HG03521 (cell line): ENCODE results near the gene SEMA3A.

Source experiments
- ATAC-seq: cut with Tn5 transposase; IDR thresholded peaks from one replicate; pipeline ENCODE4 v1.9.1; 2021; ENCODE audit warnings: mild to moderate bottlenecking, moderate library complexity; ENCODE audit not compliant: unreplicated experiment

The SEMA3A gene

GRCh38 chr7:83941300-83941699 is 253.3 kb downstream of the SEMA3A start:
- no peak for ATAC-seq

GRCh38 chr7:83937930-83938329 is 256.7 kb downstream of the SEMA3A start:
- no peak for ATAC-seq

GRCh38 chr7:83936056-83936708 is 258.4 kb downstream of the SEMA3A start:
- peak; percentile 77 for ATAC-seq

GRCh38 chr7:83934118-83934734 is 260.4 kb downstream of the SEMA3A start:
- ATAC-seq: no peak

GRCh38 chr7:83931968-83932367 is 262.6 kb downstream of the SEMA3A start:
- ATAC-seq: no peak

GRCh38 chr7:83930262-83930661 is 264.3 kb downstream of the SEMA3A start:
- no peak for ATAC-seq

- no peak for ATAC-seq
Observed at GRCh38 chr7:83925860-83926259, 268.7 kb downstream of the SEMA3A start.

GRCh38 chr7:83921941-83922607 is 272.5 kb downstream of the SEMA3A start:
- no peak for ATAC-seq

- ATAC-seq: no peak
Observed at GRCh38 chr7:83921271-83921940, 273.2 kb downstream of the SEMA3A start.

- ATAC-seq: no peak
Observed at GRCh38 chr7:83918142-83918541, 276.4 kb downstream of the SEMA3A start.

- ATAC-seq: no peak
Observed at GRCh38 chr7:83913174-83913573, 281.4 kb downstream of the SEMA3A start.

- no peak for ATAC-seq
Observed at GRCh38 chr7:83908526-83908925, 286.1 kb downstream of the SEMA3A start.
